Mucosa of rectum (tissue), 2 donors: ENCODE measurements around the gene BCAS3.

Source experiments
- H3K27ac ChIP-seq, 2 donors: one replicate each; pipeline ENCODE4 v1.7.0; 2013; ENCODE audit warnings: inconsistent platforms in 2 of 2, low read depth in 2 of 2, low read length in 2 of 2
- H3K27me3 ChIP-seq, 2 donors: one replicate each; pipeline ENCODE4 v1.7.0; 2013; ENCODE audit warnings: low read length in 2 of 2; ENCODE audit not compliant: control insufficient read depth in 2 of 2, insufficient read depth in 2 of 2
- H3K36me3 ChIP-seq, 2 donors: one replicate each; pipeline ENCODE4 v1.7.0; 2013; ENCODE audit warnings: low read length in 2 of 2; ENCODE audit not compliant: control insufficient read depth in 2 of 2, insufficient read depth in 2 of 2
- H3K4me1 ChIP-seq, 2 donors: one replicate each; pipeline ENCODE4 v1.7.0; 2013; ENCODE audit warnings: low read length in 2 of 2, mild to moderate bottlenecking in 1 of 2; ENCODE audit not compliant: control insufficient read depth in 2 of 2, insufficient read depth in 2 of 2
- H3K4me3 ChIP-seq, 2 donors: one replicate each; pipeline ENCODE4 v1.7.0; 2013; ENCODE audit warnings: low read length in 2 of 2
- H3K9ac ChIP-seq, 2 donors: one replicate each; pipeline ENCODE4 v1.7.0; 2013; ENCODE audit warnings: low read length in 2 of 2, low read depth in 1 of 2, mild to moderate bottlenecking in 1 of 2
- H3K9me3 ChIP-seq, 2 donors: one replicate each; pipeline ENCODE4 v1.7.0; 2013; ENCODE audit warnings: low read length in 2 of 2; ENCODE audit not compliant: control insufficient read depth in 2 of 2
- donor health status: healthy.
- donor health status: Normal muscosa, but diverticular disease.

The BCAS3 gene

GRCh38 chr17:61368832-61369450, 691.3 kb downstream of the BCAS3 start:
- H3K36me3 ChIP-seq: no peaks in the 10 kb centered on the region
- no peak overlapping the region for H3K9ac ChIP-seq
- H3K4me3 ChIP-seq: no peak overlapping the region
- H3K27ac ChIP-seq: no peak overlapping the region
- no peaks in the 10 kb centered on the region for H3K27me3 ChIP-seq
- no peaks in the 10 kb centered on the region for H3K4me1 ChIP-seq
- H3K9me3 ChIP-seq: no peaks in the 10 kb centered on the region

DNA sequence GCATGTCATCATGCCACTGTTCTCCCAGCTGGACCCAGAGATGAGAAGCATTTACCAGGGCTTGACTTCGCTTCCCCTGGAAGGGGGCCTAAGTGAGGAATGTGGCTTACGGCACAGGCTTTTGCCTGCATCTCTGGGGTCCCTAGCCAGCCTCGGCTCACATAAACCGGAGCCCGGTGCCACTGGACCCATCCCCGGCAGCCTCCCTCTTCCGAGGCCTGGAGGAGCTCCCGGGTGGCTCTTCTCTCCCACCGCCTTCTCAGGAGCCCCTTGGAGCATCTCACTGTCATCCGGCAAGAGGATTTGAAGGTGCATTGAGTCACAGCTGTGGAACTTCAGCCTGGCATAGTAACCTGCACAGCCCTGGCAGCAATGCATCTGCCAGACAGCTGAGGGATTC, 692.1 kb downstream of the BCAS3 start:
- no peak overlapping the region for H3K9ac ChIP-seq
- H3K27me3 ChIP-seq: no peaks in the 10 kb centered on the region
- H3K4me1 ChIP-seq: no peaks in the 10 kb centered on the region
- no peak overlapping the region for H3K27ac ChIP-seq
- no peaks in the 10 kb centered on the region for H3K9me3 ChIP-seq
- H3K4me3 ChIP-seq: no peak overlapping the region
- no peaks in the 10 kb centered on the region for H3K36me3 ChIP-seq

GRCh38 chr17:61371179-61371578, 693.5 kb downstream of the BCAS3 start:
- no peaks in the 10 kb centered on the region for H3K27me3 ChIP-seq
- no peaks in the 10 kb centered on the region for H3K9me3 ChIP-seq
- no peaks in the 10 kb centered on the region for H3K4me1 ChIP-seq
- H3K9ac ChIP-seq: no peak overlapping the region
- H3K27ac ChIP-seq: no peak overlapping the region
- H3K4me3 ChIP-seq: no peak overlapping the region
- no peaks in the 10 kb centered on the region for H3K36me3 ChIP-seq

DNA sequence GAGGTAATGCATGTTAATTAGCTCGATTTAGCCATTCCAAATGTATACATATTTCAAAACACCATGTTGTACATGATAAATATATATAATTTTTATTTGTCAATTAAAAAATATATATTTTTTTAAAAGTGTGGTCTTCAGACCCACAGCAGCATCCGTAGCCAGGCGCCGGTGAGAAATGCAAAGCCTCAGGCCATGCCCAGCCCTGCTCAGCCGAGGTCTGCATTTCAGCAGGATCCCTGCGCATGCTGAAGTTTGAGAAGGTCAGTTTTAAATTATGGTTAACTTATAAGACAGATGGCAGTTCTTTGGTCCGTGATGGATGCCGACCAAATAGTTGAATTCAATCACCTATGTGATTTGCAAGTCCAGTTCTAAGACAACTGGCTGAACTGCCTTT, 694.0 kb downstream of the BCAS3 start:
- no peaks in the 10 kb centered on the region for H3K9me3 ChIP-seq
- no peaks in the 10 kb centered on the region for H3K36me3 ChIP-seq
- no peak overlapping the region for H3K27ac ChIP-seq
- H3K9ac ChIP-seq: no peak overlapping the region
- no peak overlapping the region for H3K4me3 ChIP-seq
- no peaks in the 10 kb centered on the region for H3K4me1 ChIP-seq
- no peaks in the 10 kb centered on the region for H3K27me3 ChIP-seq

DNA sequence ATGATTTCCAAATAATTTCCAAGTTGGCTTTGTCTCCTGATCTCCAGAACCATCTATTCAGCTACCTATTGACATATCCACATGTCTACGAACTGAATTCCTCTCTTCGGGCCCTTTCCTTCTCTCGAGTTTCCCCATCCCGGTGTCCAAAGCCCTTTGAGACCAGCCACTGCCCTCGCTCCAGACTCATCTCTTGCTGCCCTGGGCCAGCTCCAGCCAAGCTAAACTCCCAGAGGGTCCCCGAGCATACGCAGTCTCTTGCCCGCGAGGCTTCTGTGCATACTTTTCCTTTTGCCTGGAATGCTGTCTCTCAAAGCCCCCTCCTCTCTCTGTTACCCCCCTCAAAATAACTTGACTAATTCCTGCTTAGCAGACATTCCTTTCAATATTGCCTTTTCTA, 694.8 kb downstream of the BCAS3 start:
- Histone ChIP-seq H3K36me3 (no peaks in the 10 kb centered on the region), H3K9me3 (no peaks in the 10 kb centered on the region), H3K4me1 (no peaks in the 10 kb centered on the region), H3K4me3 (no peak overlapping the region), H3K27me3 (no peaks in the 10 kb centered on the region), H3K9ac (no peak overlapping the region), H3K27ac (no peak overlapping the region)

- H3K27ac ChIP-seq: no peak overlapping the region
Measured at GRCh38 chr17:61376931-61377838, 699.5 kb downstream of the BCAS3 start.

GRCh38 chr17:61378658-61379456, 701.2 kb downstream of the BCAS3 start:
- no peaks in the 10 kb centered on the region for H3K4me1 ChIP-seq
- no peaks in the 10 kb centered on the region for H3K9me3 ChIP-seq
- H3K36me3 ChIP-seq: no peaks in the 10 kb centered on the region
- H3K27me3 ChIP-seq: no peaks in the 10 kb centered on the region
- no peak overlapping the region for H3K4me3 ChIP-seq
- no peak overlapping the region for H3K27ac ChIP-seq
- no peak overlapping the region for H3K9ac ChIP-seq

More at GRCh38 chr17:61376931-61377838, 699.5 kb downstream of the BCAS3 start:
- Histone ChIP-seq H3K36me3 (no peaks in the 10 kb centered on the region), H3K27me3 (no peaks in the 10 kb centered on the region), H3K4me1 (no peaks in the 10 kb centered on the region), H3K9me3 (no peaks in the 10 kb centered on the region), H3K4me3 (no peak overlapping the region), H3K9ac (no peak overlapping the region)

- Histone ChIP-seq H3K9ac (no peak overlapping the region), H3K27ac (no peak overlapping the region), H3K27me3 (no peaks in the 10 kb centered on the region), H3K36me3 (no peaks in the 10 kb centered on the region), H3K4me1 (no peaks in the 10 kb centered on the region), H3K4me3 (no peak overlapping the region), H3K9me3 (no peaks in the 10 kb centered on the region)
Measured at GRCh38 chr17:61379457-61380216, 702.0 kb downstream of the BCAS3 start.

- no peak overlapping the region for H3K27ac ChIP-seq
- H3K4me3 ChIP-seq: no peak overlapping the region
- no peaks in the 10 kb centered on the region for H3K4me1 ChIP-seq
- H3K36me3 ChIP-seq: no peaks in the 10 kb centered on the region
- H3K9me3 ChIP-seq: no peaks in the 10 kb centered on the region
- no peaks in the 10 kb centered on the region for H3K27me3 ChIP-seq
- H3K9ac ChIP-seq: no peak overlapping the region
Measured at GRCh38 chr17:61380217-61380835, 702.7 kb downstream of the BCAS3 start.
